GM23248 (cell line): ENCODE measurements around the gene HDAC7. TPM values are rescaled to one million over a fixed set of nuclear protein-coding genes. Genes with fewer than 3 reads are reported as not detected.

Source experiments
- DNase-seq: peaks from one replicate; pipeline ENCODE4 v3.0.0-alpha.2; 2015
- H2AFZ ChIP-seq: fragments of 200-600 bp; sonication (generic); 2 replicates; pipeline ENCODE4 v1.6.1; 2016; ENCODE audit warnings: antibody characterized with exemption
- H3F3A ChIP-seq: fragments of 200-600 bp; sonication (generic); 2 replicates; pipeline ENCODE4 v1.6.1; 2016; ENCODE audit warnings: mild to moderate bottlenecking, antibody characterized with exemption, mixed run types; ENCODE audit not compliant: insufficient read depth
- H3K27ac ChIP-seq: fragments of 200-600 bp; sonication (generic); 2 replicates; pipeline ENCODE4 v1.5.1; 2016; ENCODE audit warnings: mild to moderate bottlenecking
- H3K27me3 ChIP-seq: fragments of 200-600 bp; sonication (generic); replicated peaks from 2 replicates; pipeline ENCODE4 v1.6.1; 2016; ENCODE audit warnings: mild to moderate bottlenecking; ENCODE audit not compliant: insufficient read depth
- H3K36me3 ChIP-seq: fragments of 200-600 bp; sonication (generic); 2 replicates; pipeline ENCODE4 v1.6.1; 2016; ENCODE audit warnings: low read depth, mild to moderate bottlenecking
- H3K4me1 ChIP-seq: fragments of 200-600 bp; sonication (generic); 2 replicates; pipeline ENCODE4 v1.6.1; 2016; ENCODE audit warnings: mild to moderate bottlenecking; ENCODE audit not compliant: insufficient read depth
- H3K4me2 ChIP-seq: fragments of 200-600 bp; sonication (generic); one replicate; pipeline ENCODE4 v1.6.1; 2016; ENCODE audit warnings: mild to moderate bottlenecking; ENCODE audit not compliant: unreplicated experiment
- H3K4me3 ChIP-seq: fragments of 200-600 bp; sonication (generic); 2 replicates; pipeline ENCODE4 v1.5.1; 2016; ENCODE audit warnings: mild to moderate bottlenecking
- H3K79me2 ChIP-seq: fragments of 200-600 bp; sonication (generic); 2 replicates; pipeline ENCODE4 v1.6.1; 2016; ENCODE audit warnings: mild to moderate bottlenecking; ENCODE audit not compliant: insufficient read depth
- H3K9ac ChIP-seq: fragments of 200-600 bp; sonication (generic); 2 replicates; pipeline ENCODE4 v1.6.1; 2016; ENCODE audit warnings: mild to moderate bottlenecking
- H3K9me2 ChIP-seq: fragments of 200-600 bp; sonication (generic); 2 replicates; pipeline ENCODE4 v1.6.1; 2016; ENCODE audit warnings: mixed run types, mild to moderate bottlenecking, moderate library complexity; ENCODE audit not compliant: insufficient read depth
- H3K9me3 ChIP-seq: fragments of 200-600 bp; sonication (generic); one replicate; pipeline ENCODE4 v1.6.1; 2017; ENCODE audit warnings: low read depth
- H4K20me1 ChIP-seq: fragments of 200-600 bp; sonication (generic); 2 replicates; pipeline ENCODE4 v1.6.0; 2016; ENCODE audit not compliant: insufficient read depth
- EZH2 ChIP-seq: fragments of 200-600 bp; sonication (generic); IDR thresholded peaks from 2 replicates; pipeline ENCODE4 v1.6.1; 2018; ENCODE audit warnings: antibody characterized with exemption, mild to moderate bottlenecking; ENCODE audit not compliant: insufficient read depth, poor library complexity, severe bottlenecking
- EZH2phosphoT487 ChIP-seq: fragments of 200-600 bp; sonication (generic); IDR thresholded peaks from 2 replicates; pipeline ENCODE4 v1.6.1; 2018; ENCODE audit warnings: antibody characterized with exemption, moderate library complexity, mild to moderate bottlenecking, low read depth; ENCODE audit not compliant: insufficient read depth
- WGBS, 2 experiments: methylation state at CpG; one replicate each; pipeline ENCODE4 v1.1.6; 2015 to 2017; ENCODE audit warnings: low lambda C conversion rate in 2 of 2, low coverage in 1 of 2; ENCODE audit errors: missing lambda C conversion rate in 2 of 2; 5-methylcytosine and 5-hydroxymethylcytosine counted together
- in situ Hi-C: fragments of 300-500 bp; cut with MboI; formaldehyde crosslinking; loops from 2 replicates; pipeline ENCODE4 v1.15.0; 2020
- polyA plus RNA-seq: library from polyadenylated mRNA; unstranded; fragments of >200 nt; fragmentation: Nextera tagmentation; extraction: Ambion mirVana; gene quantifications from 2 replicates; pipeline ENCODE4 v1.2.1, GENCODE V29; 2016
- total RNA-seq: library from RNA; depleted of rRNA; stranded (reverse); fragments of >200 nt; shearing (Covaris generic); gene quantifications from 2 replicates; pipeline ENCODE4 v1.2.3, GENCODE V29; 2014

The HDAC7 gene
- total and polyA plus RNA-seq, 2 experiments from 2014 or later = 46.2 to 62.9 TPM

DNA sequence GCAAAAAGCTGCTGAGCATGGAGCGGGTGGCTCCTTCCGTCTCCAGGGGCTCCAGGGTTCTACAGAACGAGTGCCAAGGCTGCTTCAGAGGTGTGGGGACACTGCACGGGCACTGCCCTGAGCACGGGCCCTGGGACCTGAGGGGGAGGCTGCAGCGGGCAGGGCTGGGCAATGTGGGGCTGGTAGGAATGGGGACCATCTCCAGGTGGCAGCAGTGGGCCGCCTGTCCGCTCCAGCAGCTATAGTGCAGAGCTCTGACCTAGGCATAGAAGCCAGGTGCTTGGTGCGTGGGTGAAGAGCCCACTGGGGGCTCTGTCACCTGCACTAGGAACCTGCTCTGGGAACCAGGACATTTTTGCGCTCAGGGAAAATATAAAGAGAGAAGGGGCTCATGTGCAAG is 22.3 kb downstream of the HDAC7 start:
- H3K4me2 ChIP-seq = no peak overlapping the region
- H3K36me3 ChIP-seq = peaks cover 19% of the 10 kb centered on the region
- in situ Hi-C loops = no loop called here

DNA sequence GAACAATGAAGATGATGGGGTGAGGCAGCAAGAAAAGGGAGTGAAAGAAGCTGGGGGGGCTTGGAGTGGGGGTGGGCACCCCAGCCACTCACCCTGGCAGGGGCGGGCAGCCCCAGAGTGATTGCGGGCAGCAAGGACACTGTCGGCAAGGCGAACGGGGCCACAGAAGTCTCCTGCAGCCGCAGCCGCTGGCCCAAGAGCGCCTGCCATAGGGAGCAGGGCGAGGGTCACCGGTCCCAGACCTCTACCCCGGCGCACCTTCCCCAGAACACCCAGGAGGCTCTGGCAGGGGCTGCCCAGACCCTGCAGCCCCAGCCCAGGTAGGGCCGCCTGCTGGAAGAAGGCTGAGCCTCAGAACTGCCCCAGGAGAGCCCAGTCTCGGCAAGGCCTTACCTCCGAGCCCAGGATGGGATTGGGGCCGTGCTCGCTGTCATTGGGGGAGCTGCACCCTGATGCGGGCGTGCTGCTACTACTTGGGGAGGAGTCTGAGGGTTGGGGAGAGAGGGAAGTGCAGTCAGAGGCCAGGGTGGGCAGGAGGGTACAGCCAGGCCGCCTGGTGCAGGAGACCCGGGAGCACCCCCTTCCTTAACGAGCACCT is 23.8 kb downstream of the HDAC7 start:
- Histone ChIP-seq H3K79me2 (peaks cover 78% of the 10 kb centered on the region), H3K9me3 (no peaks in the 10 kb centered on the region), H3K4me2 (no peak overlapping the region), H2AFZ (no peak overlapping the region), H3F3A (peaks cover 4% of the 10 kb centered on the region; the same call in 1 of the 2 replicates), H3K9ac (no peak overlapping the region), H3K36me3 (peaks cover 27% of the 10 kb centered on the region), H3K27me3 (no peaks in the 10 kb centered on the region), H3K9me2 (no peaks in the 10 kb centered on the region), H3K27ac (no peak overlapping the region), H3K4me1 (no peaks in the 10 kb centered on the region; the same call in 1 of the 2 replicates), H4K20me1 (peaks cover 5% of the 10 kb centered on the region; the same call in 1 of the 2 replicates), H3K4me3 (no peak overlapping the region)
- TF ChIP-seq EZH2 (no peak), EZH2phosphoT487 (no peak)
- no peak for DNase-seq
- in situ Hi-C loops = no loop called here
- WGBS, 2 experiments = 88 to 89% methylated on average over 19 to 22 of the region's 22 CpGs

More for the DNA sequence above, 22.3 kb downstream of the HDAC7 start:
- peaks cover 12% of the 10 kb centered on the region; the same call in 1 of the 2 replicates for H4K20me1 ChIP-seq
- H3K4me1 ChIP-seq = peaks cover 13% of the 10 kb centered on the region
- no peaks in the 10 kb centered on the region for H3K9me3 ChIP-seq
- no peak for DNase-seq
- 76 to 77% methylated on average over 10 of the region's 10 CpGs for WGBS, 2 experiments
- TF ChIP-seq EZH2phosphoT487 (no peak), EZH2 (no peak)
- no peaks in the 10 kb centered on the region for H3K9me2 ChIP-seq
- H3K79me2 ChIP-seq = peaks cover 82% of the 10 kb centered on the region
- H3K9ac ChIP-seq = no peak overlapping the region
- no peaks in the 10 kb centered on the region for H3K27me3 ChIP-seq
- no peak overlapping the region for H3K27ac ChIP-seq
- no peak overlapping the region for H3K4me3 ChIP-seq
- H3F3A ChIP-seq = peaks cover 4% of the 10 kb centered on the region; the same call in 1 of the 2 replicates
- H2AFZ ChIP-seq = no peak overlapping the region

DNA sequence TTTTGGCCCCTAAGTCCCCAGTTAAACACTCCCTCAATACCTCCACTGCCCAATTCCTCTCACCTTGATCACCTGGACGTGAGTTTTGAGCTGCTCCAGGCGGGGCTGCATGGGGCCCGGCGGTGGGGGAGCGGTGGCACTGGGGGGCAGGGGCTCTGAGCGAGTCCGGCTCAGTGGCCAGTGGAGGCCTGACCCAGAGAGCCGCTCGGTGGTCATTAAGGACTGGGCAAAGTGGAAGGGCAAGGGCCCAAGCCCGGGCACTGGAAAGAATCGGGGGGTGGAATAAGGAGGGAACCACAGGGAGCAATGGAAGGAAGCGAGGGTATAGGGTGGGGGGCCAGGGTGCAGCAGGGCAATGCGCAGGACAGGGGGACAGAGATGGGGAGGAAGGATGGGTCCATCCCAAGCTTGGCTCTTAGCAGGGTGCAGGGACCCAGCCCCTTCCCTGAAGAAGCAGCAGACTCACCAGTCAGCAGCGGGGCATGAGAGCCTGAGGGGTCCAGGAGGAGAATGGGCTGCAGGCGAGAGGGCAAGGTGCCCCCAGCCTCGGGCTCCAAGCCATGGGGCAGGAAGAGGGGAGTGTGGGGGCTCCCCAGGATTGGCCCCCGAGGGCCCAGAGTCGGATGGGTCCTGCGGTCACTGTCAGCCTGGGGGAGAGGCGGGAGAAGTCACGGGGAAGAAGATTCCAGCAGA is 24.4 kb downstream of the HDAC7 start:
- Histone ChIP-seq H3K36me3 (peaks cover 31% of the 10 kb centered on the region), H3K9ac (no peak overlapping the region), H3K4me1 (no peaks in the 10 kb centered on the region), H2AFZ (no peak overlapping the region), H3K9me2 (no peaks in the 10 kb centered on the region), H3K4me3 (no peak overlapping the region), H3K27ac (no peak overlapping the region), H3K27me3 (no peaks in the 10 kb centered on the region), H3K79me2 (peaks cover 78% of the 10 kb centered on the region), H3K9me3 (no peaks in the 10 kb centered on the region), H3F3A (peaks cover 4% of the 10 kb centered on the region; the same call in 1 of the 2 replicates), H3K4me2 (no peak overlapping the region), H4K20me1 (no peaks in the 10 kb centered on the region)
- DNase-seq = no peak
- 92 to 95% methylated on average over 15 to 21 of the region's 21 CpGs for WGBS, 2 experiments
- no peak for TF ChIP-seq EZH2
- no peak for TF ChIP-seq EZH2phosphoT487
- in situ Hi-C loops = no loop called here

DNA sequence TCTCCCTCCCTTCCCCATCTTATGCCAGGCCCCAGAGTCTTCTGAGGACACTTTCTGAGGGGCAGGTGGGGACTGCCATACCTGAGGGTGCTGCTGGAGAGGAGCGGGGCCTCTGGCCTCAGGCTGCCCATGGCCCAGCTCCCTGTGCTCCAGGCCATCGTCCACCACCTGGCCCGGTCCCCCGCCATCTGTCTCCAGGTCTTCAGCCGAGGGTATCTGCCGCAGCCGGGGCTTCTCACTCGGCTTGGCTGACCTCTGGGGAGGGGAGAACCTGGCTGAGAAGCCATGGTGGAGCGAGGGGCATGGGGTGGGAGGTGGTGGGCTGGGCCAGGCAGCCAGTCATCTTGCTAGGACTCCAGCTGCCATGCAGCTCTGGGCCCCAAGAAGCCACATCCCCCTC is 25.0 kb downstream of the HDAC7 start:
- 0 out of 2 replicates have a peak, but pooled peaks cover 4% of the 10 kb centered on the region for H3F3A ChIP-seq
- H3K9ac ChIP-seq = no peak overlapping the region
- H3K4me1 ChIP-seq = no peaks in the 10 kb centered on the region
- H3K9me3 ChIP-seq = no peaks in the 10 kb centered on the region
- 86 to 89% methylated on average over 9 of the region's 9 CpGs for WGBS, 2 experiments
- H3K4me2 ChIP-seq = no peak overlapping the region
- TF ChIP-seq EZH2phosphoT487 (no peak), EZH2 (no peak)
- no peaks in the 10 kb centered on the region for H3K9me2 ChIP-seq
- no peak overlapping the region for H2AFZ ChIP-seq
- no peaks in the 10 kb centered on the region for H4K20me1 ChIP-seq
- H3K36me3 ChIP-seq = peaks cover 36% of the 10 kb centered on the region
- in situ Hi-C loops = no loop called here
- H3K27me3 ChIP-seq = no peaks in the 10 kb centered on the region
- DNase-seq = no peak
- peaks cover 75% of the 10 kb centered on the region for H3K79me2 ChIP-seq
- no peak overlapping the region for H3K4me3 ChIP-seq
- no peak overlapping the region for H3K27ac ChIP-seq
